ENCODE measurements around the gene PARD3B. TPM values are rescaled to one million over a fixed set of nuclear protein-coding genes. Genes with fewer than 3 reads are reported as not detected.

PARD3B gene
- total RNA-seq, 1 experiment from 2014 or later, result 10.1 TPM

DNA sequence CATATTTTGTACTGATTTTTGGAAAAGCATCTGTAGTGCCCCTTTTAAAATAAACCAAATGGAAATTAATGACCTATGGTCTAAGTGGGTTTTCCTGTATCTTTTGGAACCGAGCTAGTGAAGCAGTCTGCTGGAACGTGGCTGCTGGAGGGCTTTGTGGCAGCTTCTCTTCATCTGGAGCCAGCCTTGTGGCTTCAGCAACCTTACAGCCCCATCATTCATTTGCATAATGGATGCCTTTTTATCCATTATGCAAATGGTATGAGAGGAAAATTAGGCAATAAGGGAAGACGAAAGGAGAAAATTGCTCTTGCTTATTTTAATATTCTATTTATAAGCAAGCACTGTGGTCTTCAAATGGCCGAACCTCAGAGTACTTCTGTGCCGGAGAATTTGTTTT is 421.0 kb downstream of the PARD3B start:
- CTCF ChIA-PET, result no interaction called here
- TF ChIP-seq, protein P1, sequence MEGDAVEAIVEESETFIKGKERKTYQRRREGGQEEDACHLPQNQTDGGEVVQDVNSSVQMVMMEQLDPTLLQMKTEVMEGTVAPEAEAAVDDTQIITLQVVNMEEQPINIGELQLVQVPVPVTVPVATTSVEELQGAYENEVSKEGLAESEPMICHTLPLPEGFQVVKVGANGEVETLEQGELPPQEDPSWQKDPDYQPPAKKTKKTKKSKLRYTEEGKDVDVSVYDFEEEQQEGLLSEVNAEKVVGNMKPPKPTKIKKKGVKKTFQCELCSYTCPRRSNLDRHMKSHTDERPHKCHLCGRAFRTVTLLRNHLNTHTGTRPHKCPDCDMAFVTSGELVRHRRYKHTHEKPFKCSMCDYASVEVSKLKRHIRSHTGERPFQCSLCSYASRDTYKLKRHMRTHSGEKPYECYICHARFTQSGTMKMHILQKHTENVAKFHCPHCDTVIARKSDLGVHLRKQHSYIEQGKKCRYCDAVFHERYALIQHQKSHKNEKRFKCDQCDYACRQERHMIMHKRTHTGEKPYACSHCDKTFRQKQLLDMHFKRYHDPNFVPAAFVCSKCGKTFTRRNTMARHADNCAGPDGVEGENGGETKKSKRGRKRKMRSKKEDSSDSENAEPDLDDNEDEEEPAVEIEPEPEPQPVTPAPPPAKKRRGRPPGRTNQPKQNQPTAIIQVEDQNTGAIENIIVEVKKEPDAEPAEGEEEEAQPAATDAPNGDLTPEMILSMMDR (IDR thresholded peaks at IDR 0.05; ENCODE audit: unreplicated experiment), result no peak
- H3K36me3 Mint-ChIP-seq (ENCODE audit: insufficient read depth, unreplicated experiment), result no peaks in the 10 kb centered on the region
- H3K4me3 Mint-ChIP-seq (ENCODE audit: low read depth, unreplicated experiment), result no peak overlapping the region
- no peaks in the 10 kb centered on the region for H3K4me1 Mint-ChIP-seq (ENCODE audit: low read depth, unreplicated experiment)
- H3K27me3 Mint-ChIP-seq (ENCODE audit: unreplicated experiment), result no peaks in the 10 kb centered on the region
- intact Hi-C loops (cut with micrococcal nuclease; ENCODE audit: unreplicated experiment), result no loop called here
- peaks cover 3% of the 10 kb centered on the region for H3K9me3 Mint-ChIP-seq (ENCODE audit: low read depth, unreplicated experiment)
- DNase-seq, result no peak
- BruUV-seq (replicated peaks), result no TSS peak
- no peak overlapping the region for H3K27ac Mint-ChIP-seq (ENCODE audit: unreplicated experiment)

DNA sequence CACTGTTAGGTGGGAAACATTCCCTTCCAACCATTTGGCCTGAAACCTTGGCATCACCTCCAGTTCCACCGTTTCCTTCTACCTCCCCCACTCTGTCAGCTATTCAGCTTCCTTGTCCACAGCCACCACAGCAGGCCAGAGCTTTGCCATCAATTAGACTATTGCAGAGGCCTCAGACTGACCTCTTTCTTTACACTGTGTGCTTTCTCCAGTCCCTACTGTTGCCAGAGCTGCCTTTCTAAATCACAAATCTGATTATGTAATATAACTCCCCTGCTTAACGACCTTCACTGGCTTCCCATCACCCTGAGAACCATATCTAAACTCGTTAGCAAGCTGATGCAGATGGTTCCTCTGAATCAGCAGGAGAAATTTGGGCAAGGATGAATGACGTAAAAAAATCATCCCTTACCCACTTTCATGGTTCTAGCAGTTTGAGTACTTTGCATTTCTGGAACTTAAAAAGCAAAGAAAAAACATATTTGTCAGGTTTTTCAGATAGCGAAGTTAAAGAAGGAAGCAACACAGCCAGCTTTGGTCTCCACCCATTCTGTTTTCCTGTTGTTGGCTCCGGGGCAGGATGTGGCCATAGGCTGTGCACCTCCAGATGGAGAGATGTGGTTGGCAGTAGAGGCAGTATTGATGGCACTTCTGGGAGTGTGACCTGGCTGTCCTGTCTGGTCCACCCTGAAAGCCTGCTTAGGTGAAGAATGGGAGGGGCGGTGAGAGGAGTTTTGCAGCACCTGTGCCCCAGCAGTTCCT is 422.1 kb downstream of the PARD3B start:
- Mint-ChIP-seq H3K4me1 (ENCODE audit: low read depth, unreplicated experiment) (no peaks in the 10 kb centered on the region), H3K27me3 (ENCODE audit: unreplicated experiment) (no peaks in the 10 kb centered on the region), H3K27ac (ENCODE audit: unreplicated experiment) (no peak overlapping the region), H3K9me3 (ENCODE audit: low read depth, unreplicated experiment) (peaks cover 3% of the 10 kb centered on the region), H3K36me3 (ENCODE audit: insufficient read depth, unreplicated experiment) (no peaks in the 10 kb centered on the region), H3K4me3 (ENCODE audit: low read depth, unreplicated experiment) (no peak overlapping the region)
- no peak for DNase-seq
- TF ChIP-seq, protein P1 (IDR thresholded peaks at IDR 0.05; ENCODE audit: unreplicated experiment), result no peak
- intact Hi-C loops (cut with micrococcal nuclease; ENCODE audit: unreplicated experiment), result no loop called here
- BruUV-seq (replicated peaks), result no TSS peak
- CTCF ChIA-PET, result no interaction called here

DNA sequence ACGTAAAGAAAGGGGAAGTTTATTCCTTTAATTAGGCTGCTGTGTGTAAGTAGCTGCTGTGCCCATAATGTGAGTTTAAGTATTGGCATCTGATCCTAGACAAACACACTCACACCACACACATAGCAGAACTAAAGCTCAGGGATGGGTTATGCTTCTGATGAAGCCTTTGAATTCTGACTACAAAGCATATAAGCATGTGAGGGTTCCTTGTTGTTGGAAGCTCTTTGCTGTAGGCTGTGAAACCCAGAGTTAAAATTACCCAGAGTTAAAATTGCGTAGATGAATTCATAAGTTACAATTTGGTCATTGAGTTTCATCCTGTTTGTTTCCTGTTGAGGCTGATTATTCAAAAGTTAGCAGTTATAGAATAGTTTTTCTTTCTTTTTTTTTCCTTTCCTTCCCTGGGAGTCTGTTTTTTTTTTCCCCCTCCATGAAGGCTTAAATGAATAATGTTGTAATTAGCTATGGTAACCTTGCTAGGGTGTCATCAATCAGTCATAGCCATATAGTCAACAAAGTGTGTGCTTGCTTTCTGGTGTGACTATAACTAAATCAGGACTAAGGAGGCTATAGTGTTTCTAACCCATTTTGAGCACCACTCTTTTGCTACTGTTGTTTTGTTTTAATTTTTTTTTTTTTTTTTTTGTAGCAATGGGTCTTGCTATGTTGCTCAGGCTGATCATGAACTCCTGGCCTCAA is 426.1 kb downstream of the PARD3B start:
- BruUV-seq (replicated peaks), result no TSS peak
- DNase-seq, result no peak
- H3K4me3 Mint-ChIP-seq (ENCODE audit: low read depth, unreplicated experiment), result no peak overlapping the region
- intact Hi-C loops (cut with micrococcal nuclease; ENCODE audit: unreplicated experiment), result no loop called here
- H3K4me1 Mint-ChIP-seq (ENCODE audit: low read depth, unreplicated experiment), result no peaks in the 10 kb centered on the region
- no peaks in the 10 kb centered on the region for H3K27me3 Mint-ChIP-seq (ENCODE audit: unreplicated experiment)
- no peaks in the 10 kb centered on the region for H3K36me3 Mint-ChIP-seq (ENCODE audit: insufficient read depth, unreplicated experiment)
- H3K9me3 Mint-ChIP-seq (ENCODE audit: low read depth, unreplicated experiment), result peaks cover 3% of the 10 kb centered on the region
- H3K27ac Mint-ChIP-seq (ENCODE audit: unreplicated experiment), result no peak overlapping the region
- CTCF ChIA-PET, result no interaction called here
- TF ChIP-seq, protein P1 (IDR thresholded peaks at IDR 0.05; ENCODE audit: unreplicated experiment), result no peak

DNA sequence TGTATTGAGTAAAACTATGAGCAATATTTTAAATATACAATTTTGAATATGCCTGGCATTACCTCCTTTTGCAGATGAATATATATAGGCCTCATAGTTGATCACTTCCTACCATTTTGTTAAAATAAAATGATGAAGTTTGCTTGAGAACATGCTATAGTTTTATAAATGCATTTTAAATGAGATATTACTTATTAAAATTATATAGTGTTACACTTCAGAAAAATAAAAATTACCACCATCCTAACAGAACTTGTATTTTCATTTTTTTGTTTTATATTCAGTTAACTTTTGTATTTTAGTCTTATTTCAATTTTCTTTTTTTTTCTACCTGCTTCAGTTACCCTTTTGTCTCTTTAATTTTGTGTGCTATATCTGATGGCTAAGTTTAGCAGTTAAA is 426.9 kb downstream of the PARD3B start:
- no peak overlapping the region for H3K4me3 Mint-ChIP-seq (ENCODE audit: low read depth, unreplicated experiment)
- H3K27me3 Mint-ChIP-seq (ENCODE audit: unreplicated experiment), result no peaks in the 10 kb centered on the region
- no peak for DNase-seq
- CTCF ChIA-PET, result interaction anchor here (0.7 kb wide), 1 partner anchor 696 kb away, joined by 3 read pairs; no protein-coding TSS in a partner anchor
- BruUV-seq (replicated peaks), result no TSS peak
- H3K36me3 Mint-ChIP-seq (ENCODE audit: insufficient read depth, unreplicated experiment), result no peaks in the 10 kb centered on the region
- no peaks in the 10 kb centered on the region for H3K4me1 Mint-ChIP-seq (ENCODE audit: low read depth, unreplicated experiment)
- TF ChIP-seq, protein P1 (IDR thresholded peaks at IDR 0.05; ENCODE audit: unreplicated experiment), result no peak
- H3K27ac Mint-ChIP-seq (ENCODE audit: unreplicated experiment), result no peak overlapping the region
- H3K9me3 Mint-ChIP-seq (ENCODE audit: low read depth, unreplicated experiment), result peaks cover 3% of the 10 kb centered on the region
- intact Hi-C loops (cut with micrococcal nuclease; ENCODE audit: unreplicated experiment), result no loop called here
